Neural cell (in vitro differentiated cells): Measurements from ENCODE around the gene STARD6.

ENCODE experiments used
- EZH2 ChIP-seq: fragments of 200-600, 300-800 bp; shearing (Covaris generic), sonication (generic); IDR thresholded peaks from 2 replicates; pipeline ENCODE4 v1.6.1; 2014; ENCODE audit warnings: antibody characterized with exemption, low read length, borderline replicate concordance, mild to moderate bottlenecking; ENCODE audit not compliant: insufficient read depth, poor library complexity, severe bottlenecking
- POLR2AphosphoS5 ChIP-seq: IDR thresholded peaks from 2 replicates; pipeline ENCODE4 v1.6.1; 2012
- SMC3 ChIP-seq: fragments of 450-650 bp; conservative IDR thresholded peaks from 2 replicates; pipeline ENCODE4 v1.6.1; 2014; ENCODE audit warnings: antibody characterized with exemption, mild to moderate bottlenecking, moderate library complexity; ENCODE audit not compliant: poor library complexity
- TF ChIP-seq, protein P1 (sequence below): fragments of 450-650 bp; IDR thresholded peaks from 2 replicates; pipeline ENCODE4 v1.5.1; 2014; ENCODE audit warnings: antibody characterized with exemption, mild to moderate bottlenecking, moderate library complexity; ENCODE audit not compliant: poor library complexity, severe bottlenecking
- TF ChIP-seq, protein P2 (sequence below): IDR thresholded peaks from 2 replicates; pipeline ENCODE4 v1.6.1; 2012; ENCODE audit warnings: borderline replicate concordance

DNA sequence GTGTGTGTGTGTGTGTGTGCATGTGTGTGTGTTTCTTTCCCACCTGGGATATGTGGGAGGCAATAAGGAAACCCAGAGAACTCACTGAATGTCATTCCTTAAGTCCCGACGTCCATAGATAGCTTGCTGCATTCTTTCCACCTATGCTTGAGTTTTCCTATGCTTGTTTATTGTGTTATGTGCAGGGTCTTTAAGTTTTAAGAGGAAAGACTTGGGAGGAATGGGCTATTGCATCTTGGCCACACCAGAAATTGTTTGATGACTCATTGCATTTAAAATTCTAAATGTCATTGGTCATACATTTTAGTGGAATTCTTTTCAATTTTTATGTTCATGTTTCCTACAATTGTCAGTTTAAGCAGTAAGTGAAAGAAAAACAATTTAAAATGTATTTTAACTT is 33.7 kb downstream of the STARD6 start:
- TF ChIP-seq, protein P1, sequence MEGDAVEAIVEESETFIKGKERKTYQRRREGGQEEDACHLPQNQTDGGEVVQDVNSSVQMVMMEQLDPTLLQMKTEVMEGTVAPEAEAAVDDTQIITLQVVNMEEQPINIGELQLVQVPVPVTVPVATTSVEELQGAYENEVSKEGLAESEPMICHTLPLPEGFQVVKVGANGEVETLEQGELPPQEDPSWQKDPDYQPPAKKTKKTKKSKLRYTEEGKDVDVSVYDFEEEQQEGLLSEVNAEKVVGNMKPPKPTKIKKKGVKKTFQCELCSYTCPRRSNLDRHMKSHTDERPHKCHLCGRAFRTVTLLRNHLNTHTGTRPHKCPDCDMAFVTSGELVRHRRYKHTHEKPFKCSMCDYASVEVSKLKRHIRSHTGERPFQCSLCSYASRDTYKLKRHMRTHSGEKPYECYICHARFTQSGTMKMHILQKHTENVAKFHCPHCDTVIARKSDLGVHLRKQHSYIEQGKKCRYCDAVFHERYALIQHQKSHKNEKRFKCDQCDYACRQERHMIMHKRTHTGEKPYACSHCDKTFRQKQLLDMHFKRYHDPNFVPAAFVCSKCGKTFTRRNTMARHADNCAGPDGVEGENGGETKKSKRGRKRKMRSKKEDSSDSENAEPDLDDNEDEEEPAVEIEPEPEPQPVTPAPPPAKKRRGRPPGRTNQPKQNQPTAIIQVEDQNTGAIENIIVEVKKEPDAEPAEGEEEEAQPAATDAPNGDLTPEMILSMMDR: no peak
- TF ChIP-seq EZH2: no peak
- no peak for TF ChIP-seq SMC3
- TF ChIP-seq POLR2AphosphoS5: no peak
- TF ChIP-seq, protein P2, sequence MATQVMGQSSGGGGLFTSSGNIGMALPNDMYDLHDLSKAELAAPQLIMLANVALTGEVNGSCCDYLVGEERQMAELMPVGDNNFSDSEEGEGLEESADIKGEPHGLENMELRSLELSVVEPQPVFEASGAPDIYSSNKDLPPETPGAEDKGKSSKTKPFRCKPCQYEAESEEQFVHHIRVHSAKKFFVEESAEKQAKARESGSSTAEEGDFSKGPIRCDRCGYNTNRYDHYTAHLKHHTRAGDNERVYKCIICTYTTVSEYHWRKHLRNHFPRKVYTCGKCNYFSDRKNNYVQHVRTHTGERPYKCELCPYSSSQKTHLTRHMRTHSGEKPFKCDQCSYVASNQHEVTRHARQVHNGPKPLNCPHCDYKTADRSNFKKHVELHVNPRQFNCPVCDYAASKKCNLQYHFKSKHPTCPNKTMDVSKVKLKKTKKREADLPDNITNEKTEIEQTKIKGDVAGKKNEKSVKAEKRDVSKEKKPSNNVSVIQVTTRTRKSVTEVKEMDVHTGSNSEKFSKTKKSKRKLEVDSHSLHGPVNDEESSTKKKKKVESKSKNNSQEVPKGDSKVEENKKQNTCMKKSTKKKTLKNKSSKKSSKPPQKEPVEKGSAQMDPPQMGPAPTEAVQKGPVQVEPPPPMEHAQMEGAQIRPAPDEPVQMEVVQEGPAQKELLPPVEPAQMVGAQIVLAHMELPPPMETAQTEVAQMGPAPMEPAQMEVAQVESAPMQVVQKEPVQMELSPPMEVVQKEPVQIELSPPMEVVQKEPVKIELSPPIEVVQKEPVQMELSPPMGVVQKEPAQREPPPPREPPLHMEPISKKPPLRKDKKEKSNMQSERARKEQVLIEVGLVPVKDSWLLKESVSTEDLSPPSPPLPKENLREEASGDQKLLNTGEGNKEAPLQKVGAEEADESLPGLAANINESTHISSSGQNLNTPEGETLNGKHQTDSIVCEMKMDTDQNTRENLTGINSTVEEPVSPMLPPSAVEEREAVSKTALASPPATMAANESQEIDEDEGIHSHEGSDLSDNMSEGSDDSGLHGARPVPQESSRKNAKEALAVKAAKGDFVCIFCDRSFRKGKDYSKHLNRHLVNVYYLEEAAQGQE: no peak
